Measurements from ENCODE around the gene TVP23A.
"Not testable (repeated sequence)": the region's sequence is repeated elsewhere in the genome, so short reads cannot be mapped to it uniquely, and the experiment has no call there.

TVP23A gene

GRCh38 chr16:10799736-10800135 lies 18.9 kb downstream of the TVP23A start:
- no peak for DNase-seq (ENCODE audit: low read depth in 2 of 2)

DNA sequence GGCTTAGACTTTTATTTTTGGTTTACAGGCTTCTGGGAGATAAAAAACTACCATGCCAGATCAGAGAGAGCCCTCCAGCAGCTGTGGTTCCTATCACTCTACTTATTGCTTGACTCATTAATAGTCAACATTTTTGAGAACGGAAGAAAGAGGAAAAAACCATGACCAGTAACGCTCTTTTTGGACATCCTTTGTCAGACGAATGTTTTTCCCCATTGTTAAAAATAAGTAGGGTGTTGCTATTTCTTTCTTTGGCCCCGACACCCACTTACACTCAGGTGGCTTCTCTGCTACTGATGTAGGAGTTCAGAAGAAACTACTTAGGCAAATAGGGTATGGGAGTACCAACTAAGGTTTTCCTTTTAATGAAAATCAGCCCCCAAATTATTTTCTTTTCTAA lies 27.5 kb downstream of the TVP23A start:
- DNase-seq (ENCODE audit: low read depth in 2 of 2), result no peak

DNA sequence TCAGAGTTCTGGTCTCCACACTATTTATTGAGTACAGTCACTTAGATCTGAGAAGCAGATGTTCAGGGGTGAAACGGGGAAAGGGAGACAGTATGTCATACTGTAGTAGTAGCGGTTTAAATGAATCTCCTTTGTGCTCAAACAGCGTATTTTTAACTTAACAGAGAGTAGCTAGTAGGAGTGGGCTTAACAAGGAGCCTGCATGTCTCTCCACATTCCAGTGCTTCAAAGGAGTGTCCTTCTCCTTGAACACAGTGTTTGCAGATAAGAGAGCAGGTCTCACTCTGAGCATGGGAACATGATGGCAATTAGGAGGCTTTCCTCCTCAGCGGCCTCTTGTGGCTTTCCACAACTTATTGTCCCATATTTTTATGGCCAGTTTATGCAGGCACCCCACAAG lies 30.0 kb downstream of the TVP23A start:
- DNase-seq (ENCODE audit: low read depth in 2 of 2), result not testable (repeated sequence)

DNA sequence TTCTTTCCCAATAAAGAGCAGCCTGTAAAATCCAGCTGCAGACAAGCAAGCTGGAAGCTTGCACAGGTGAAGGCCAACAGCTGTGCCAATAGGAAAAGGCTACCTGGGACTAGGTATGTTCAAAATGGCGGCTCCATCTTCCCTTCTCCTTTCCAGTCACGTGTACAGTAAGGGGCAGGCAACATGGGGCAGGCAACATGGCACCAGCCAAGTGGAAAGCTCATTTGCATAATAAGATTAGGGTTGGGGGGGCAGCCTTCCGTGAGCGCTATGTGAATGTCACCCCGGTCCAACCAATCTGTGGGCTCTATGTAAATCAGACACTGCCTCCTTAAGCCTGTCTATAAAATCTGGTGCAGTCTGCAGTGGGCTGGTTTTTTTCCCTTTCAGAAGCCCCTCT lies 31.3 kb downstream of the TVP23A start:
- DNase-seq (ENCODE audit: low read depth in 2 of 2), result no peak

- no peak for DNase-seq (ENCODE audit: low read depth in 2 of 2)
Observed at GRCh38 chr16:10782628-10783027, 36.0 kb downstream of the TVP23A start.

GRCh38 chr16:10780628-10781027 lies 38.0 kb downstream of the TVP23A start:
- DNase-seq (ENCODE audit: low read depth in 2 of 2), result no peak

DNA sequence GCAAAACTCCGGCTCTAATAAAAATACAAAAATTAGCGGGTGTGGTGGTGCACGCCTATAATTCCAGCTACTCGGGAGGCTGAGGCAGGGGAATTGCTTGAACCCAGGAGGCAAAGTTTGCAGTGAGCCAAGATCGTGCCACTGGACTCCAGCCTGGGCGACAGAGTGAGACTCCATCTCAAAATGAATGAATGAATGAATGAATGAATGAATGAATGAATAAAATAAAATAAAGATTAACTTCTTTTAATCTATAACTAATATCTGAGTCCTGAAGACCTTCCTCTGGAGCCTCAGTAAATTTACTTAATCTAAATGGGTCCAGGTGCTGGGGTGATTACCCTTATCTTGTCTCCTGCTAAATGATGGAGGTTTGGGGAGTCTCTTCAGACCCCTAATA lies 38.7 kb downstream of the TVP23A start:
- DNase-seq (ENCODE audit: low read depth in 2 of 2), result not testable (repeated sequence)

DNA sequence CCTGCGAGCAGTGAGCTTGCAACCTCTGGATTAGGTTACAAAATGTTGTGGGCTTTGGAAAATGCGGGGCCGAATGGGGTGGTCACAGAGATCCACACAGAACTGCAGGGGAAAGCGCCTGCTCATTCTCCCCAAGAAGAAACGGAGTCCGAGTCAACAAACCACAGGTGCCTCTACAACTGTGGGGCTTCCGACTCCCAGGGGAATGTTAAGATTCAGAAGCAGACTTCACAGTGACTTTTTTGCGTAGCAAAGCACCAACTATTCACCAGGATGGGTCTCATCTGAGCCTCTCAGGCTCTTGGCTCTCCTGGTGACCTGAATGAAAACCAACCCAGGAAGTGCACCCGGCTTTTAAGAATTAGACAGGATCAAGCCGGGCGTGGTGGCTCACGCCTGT lies 41.2 kb downstream of the TVP23A start:
- no peak for DNase-seq (ENCODE audit: low read depth in 2 of 2)

DNA sequence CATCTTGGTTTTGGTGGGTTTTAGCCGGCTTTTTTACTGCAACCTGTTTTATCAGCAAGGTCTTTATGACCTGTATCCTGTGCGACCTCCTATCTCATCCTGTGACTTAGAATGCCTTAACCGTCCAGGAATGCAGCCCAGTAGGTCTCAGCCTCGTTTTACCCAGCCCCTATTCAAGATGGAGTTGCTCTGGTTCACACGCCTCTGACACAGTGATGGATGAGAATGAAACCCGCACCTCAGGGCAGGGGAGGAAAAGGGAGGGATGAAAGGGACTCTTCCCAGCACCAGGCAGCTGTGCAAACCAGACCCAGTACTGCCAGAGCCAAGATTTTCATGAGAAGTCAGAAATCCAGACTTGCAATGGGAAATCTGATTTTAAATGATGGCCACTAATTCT lies 41.7 kb downstream of the TVP23A start:
- not testable (repeated sequence) for DNase-seq (ENCODE audit: low read depth in 2 of 2)

DNA sequence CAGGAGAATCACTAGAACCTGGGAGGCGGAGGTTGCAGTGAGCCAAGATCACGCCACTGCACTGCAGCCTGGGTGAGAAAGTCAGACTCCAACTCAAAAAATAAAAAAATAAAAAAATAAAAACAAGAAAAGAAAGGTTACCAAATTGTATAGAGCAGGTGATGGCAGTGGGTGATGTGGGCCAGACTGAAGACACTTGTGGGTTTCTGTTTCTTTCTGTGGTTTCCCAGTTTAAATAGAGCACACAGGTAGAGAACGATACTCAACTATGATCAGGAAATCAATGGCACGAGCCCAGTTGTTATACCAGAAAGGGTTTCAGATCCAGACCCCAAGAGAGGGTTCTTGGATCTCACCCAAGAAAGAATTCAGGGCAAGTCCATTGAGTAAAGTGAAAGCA lies 42.3 kb downstream of the TVP23A start:
- DNase-seq (ENCODE audit: low read depth in 2 of 2), result no peak

DNA sequence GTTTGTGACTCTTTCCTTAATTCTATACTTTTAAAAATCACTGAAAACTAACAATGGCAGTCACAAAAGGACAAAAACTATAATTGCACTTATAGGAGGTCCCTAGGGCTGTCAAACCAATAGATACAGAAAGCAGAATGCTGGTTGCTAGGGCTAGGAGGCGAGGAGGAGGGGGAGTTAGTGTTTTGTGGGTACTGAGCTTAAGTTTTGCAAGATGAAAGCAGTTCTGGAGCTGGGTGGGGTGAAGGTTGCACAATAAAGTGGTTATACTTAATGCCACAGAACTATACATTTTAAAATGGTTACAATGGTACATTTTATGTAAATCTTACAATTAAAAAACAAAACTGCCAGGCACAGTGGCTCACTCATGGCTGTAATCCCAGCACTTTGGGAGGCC lies 47.7 kb downstream of the TVP23A start:
- no peak for DNase-seq (ENCODE audit: low read depth in 2 of 2)

- no peak for DNase-seq (ENCODE audit: low read depth in 2 of 2)
Observed at GRCh38 chr16:10769381-10769780, 49.2 kb downstream of the TVP23A start.

- DNase-seq (ENCODE audit: low read depth in 2 of 2), result no peak
Observed at GRCh38 chr16:10767127-10767526, 51.5 kb downstream of the TVP23A start.

- no peak for DNase-seq (ENCODE audit: low read depth in 2 of 2)
Observed at GRCh38 chr16:10765772-10766171, 52.8 kb downstream of the TVP23A start.

DNA sequence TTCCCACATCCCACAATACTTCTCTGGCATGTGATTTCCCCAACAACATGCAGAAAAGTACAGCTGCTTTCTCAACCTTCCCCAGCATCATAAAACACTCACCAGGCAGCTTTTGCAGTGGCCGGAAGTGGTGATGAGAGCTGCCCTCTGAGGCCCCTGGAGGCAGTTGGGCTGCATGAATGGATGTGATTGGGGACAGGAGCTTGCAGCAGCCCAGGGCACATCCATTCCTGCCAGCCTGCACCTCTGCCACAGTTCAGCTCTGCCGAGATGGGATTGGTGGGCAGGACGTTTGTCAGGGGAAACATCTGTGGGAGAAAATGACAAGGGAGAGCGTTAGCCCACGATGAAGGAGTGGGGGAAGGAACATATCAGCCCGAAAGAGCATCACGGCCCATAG lies 55.1 kb downstream of the TVP23A start:
- no peak for DNase-seq (ENCODE audit: low read depth in 2 of 2)

DNA sequence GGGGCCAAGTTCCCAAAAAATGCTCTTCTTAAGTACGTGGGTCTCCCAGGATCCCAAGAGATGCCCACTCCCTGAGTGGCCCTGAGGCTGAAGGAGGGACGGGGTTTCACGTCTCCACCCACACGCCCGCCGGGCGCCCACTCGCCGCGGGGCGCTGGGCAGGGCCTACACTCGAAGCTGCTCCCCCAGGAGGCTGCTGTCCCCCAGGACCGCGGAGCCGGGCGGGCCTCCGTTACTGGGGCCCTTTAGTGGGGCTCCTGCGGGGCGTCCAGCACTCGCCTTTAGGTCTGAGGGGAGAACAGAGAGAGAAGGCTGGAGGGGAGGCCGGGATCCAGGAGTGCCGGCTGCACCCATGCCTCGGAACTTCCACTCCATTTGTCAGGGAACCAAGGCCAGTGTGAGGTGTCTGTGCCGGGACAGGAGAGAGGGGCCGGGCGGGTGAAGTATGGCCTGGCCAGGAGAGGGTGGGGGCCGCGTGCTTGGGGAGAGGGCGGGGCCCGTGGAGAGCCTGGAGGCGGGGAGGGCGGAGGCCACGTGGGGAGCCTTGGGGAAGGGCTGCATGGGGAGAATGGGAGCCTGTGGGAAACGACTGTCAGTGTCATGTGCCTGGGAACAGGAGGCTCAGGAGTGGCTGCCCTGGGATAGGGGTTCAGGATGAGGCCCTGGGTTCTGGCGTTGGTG lies 56.1 kb downstream of the TVP23A start:
- no peak for DNase-seq (ENCODE audit: low read depth in 2 of 2)

- DNase-seq (ENCODE audit: low read depth in 2 of 2), result no peak
Observed at GRCh38 chr16:10761373-10761772, 57.2 kb downstream of the TVP23A start.

DNA sequence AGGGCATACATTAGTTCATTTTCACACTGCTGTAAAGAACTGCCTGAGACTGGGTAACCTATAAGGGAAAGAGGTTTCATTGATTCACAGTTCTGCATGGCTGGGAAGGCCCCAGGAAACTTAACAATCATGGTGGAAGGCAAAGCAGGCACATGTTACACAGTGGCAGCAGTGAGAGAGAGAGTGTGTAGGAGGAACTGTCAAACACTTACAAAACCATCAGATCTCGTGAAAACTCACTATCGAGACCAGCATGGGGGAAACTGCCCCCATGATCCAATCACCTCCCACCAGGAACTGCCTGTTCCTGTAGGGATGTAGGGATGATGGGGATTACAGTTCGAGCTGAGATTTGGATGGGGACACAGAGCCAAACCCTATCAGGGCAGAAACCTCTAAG lies 57.7 kb downstream of the TVP23A start:
- no peak for DNase-seq (ENCODE audit: low read depth in 2 of 2)

DNA sequence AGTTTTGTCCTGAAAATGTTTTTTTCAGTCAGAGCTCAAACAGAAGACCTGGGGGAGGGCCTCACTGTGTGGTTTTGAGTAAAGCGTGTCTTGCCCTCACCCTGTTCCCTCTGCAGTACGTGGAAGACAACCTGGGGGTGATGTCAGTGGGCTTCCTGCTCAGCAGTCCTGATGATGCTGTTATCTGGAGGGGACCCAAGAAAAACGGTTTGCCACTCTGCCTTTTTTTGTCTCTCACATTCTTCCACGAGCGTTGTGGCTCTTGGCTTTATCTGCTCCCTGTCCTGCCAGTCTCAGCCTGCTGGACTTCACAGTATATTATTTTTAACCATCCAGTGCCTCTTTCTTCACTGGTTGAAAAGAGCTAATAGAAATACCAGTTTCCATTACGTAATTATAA lies 62.0 kb downstream of the TVP23A start:
- no peak for DNase-seq (ENCODE audit: low read depth in 2 of 2)

DNA sequence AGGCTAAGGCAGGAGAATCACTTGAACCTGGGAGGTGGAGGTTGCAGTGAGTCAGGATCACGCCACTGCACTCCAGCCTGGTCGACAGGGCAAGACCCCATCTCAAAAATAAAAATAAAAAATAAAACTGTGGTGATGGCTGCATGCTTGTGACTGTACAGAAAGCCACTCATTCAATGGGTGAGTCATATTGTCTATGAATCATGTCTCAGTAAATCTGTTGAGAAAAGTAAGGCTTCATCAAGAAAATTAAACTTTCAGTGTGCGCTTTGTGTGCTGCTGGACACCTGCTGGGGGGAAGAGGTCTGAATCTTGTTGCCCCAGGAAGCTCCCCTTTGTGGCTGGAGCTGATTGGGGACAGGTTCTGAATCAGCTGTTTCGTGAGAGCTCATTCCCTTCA lies 63.7 kb downstream of the TVP23A start:
- DNase-seq (ENCODE audit: low read depth in 2 of 2), result no peak

DNA sequence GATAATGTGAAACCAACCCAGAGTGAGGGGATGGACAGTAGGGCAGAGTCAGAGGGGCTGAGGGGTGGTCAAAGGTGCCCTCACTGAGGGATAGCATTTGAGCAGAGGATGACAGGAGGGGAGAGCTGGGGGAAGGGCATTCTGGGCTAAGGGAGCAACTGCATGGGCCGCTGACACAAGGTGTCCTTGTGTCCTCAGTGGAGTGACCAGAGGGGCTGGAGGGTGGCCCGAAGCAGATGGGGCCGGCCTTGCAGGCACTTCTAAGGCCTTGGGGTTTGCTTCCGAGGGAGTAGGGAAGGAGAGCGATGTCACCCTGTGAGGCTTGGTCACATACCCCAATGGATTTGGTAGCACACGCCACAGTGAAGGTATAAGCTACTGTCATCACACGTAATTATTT lies 64.9 kb downstream of the TVP23A start:
- DNase-seq (ENCODE audit: low read depth in 2 of 2), result no peak

GRCh38 chr16:10752843-10753523 lies 65.6 kb downstream of the TVP23A start:
- DNase-seq (ENCODE audit: low read depth in 2 of 2), result no peak

GRCh38 chr16:10751291-10751697 lies 67.3 kb downstream of the TVP23A start:
- DNase-seq (ENCODE audit: low read depth in 2 of 2), result no peak

DNA sequence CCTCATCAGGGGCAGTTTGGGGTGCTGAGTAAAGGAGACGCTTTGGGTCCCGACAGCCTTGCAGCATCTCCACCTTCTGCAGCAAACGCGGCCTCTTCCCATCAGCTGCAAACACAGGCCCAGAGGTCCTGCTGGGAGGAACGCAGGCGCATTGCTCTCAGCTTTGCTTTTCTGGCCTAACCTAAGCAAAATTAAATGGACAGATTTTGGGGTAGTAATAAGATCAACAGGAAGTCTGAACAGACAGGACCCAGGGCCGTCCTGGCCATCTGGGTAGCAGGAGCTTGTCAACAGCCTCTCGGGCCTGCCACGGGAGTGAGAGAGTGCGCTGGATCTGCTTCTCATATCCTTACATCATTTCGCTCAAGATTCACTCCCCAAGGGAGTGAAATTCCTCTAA lies 67.8 kb downstream of the TVP23A start:
- DNase-seq (ENCODE audit: low read depth in 2 of 2), result no peak
